Measurements from ENCODE around the gene BDH2. TPM values are rescaled to one million over a fixed set of nuclear protein-coding genes. Genes with fewer than 3 reads are reported as not detected.

The BDH2 gene
- total RNA-seq, 1 experiment from 2014 or later: 40.2 TPM

GRCh38 chr4:103050736-103051436 is 48.7 kb downstream of the BDH2 start:
- Histone ChIP-seq H3T11ph (ENCODE audit: low read length) (no peak overlapping the region), H3K9me3 (ENCODE audit: control insufficient read depth, low read depth, low read length) (no peaks in the 10 kb centered on the region), H3K27me3 (ENCODE audit: insufficient read depth, low read length) (no peaks in the 10 kb centered on the region), H4K20me1 (ENCODE audit: control insufficient read depth, insufficient read depth, insufficient read length) (no peaks in the 10 kb centered on the region), H4K91ac (ENCODE audit: insufficient read length, low read depth, low read length) (no peak overlapping the region), H3K23ac (ENCODE audit: insufficient read length, low read depth, low read length) (no peak overlapping the region), H4K5ac (ENCODE audit: insufficient read length, low read depth, low read length) (no peak overlapping the region), H3K9ac (ENCODE audit: extremely low read depth, insufficient read length, low read length) (no peak overlapping the region), H2BK15ac (ENCODE audit: low read depth, low read length) (no peak overlapping the region), H3K27ac (ENCODE audit: insufficient read length, low read depth, low read length) (no peak overlapping the region), H2BK12ac (ENCODE audit: insufficient read length, low read depth, low read length) (no peak overlapping the region), H2AK5ac (ENCODE audit: insufficient read length, low read length) (no peak overlapping the region), H4K8ac (replicated peaks; ENCODE audit: insufficient read length, low read depth, low read length) (no peak overlapping the region), H3K79me1 (ENCODE audit: insufficient read depth, low read depth, low read length, poor library complexity, severe bottlenecking) (no peaks in the 10 kb centered on the region), H3K56ac (ENCODE audit: insufficient read length, low read depth, low read length) (no peak overlapping the region), H2BK20ac (ENCODE audit: low read depth, low read length, poor library complexity, severe bottlenecking) (no peak overlapping the region), H3K23me2 (ENCODE audit: insufficient read length, low read depth, low read length, poor library complexity, severe bottlenecking) (no peaks in the 10 kb centered on the region), H3K4me2 (ENCODE audit: insufficient read depth, insufficient read length, low read length) (no peak overlapping the region), H2BK120ac (ENCODE audit: low read depth, low read length, poor library complexity, severe bottlenecking) (no peak overlapping the region), H3K4ac (ENCODE audit: low read depth, low read length) (no peak overlapping the region), H3K79me2 (ENCODE audit: insufficient read depth, low read length) (no peaks in the 10 kb centered on the region), H2BK5ac (ENCODE audit: insufficient read length, low read length) (no peak overlapping the region), H3K4me1 (ENCODE audit: insufficient read depth, low read length) (no peaks in the 10 kb centered on the region), H2AFZ (ENCODE audit: low read length) (no peak overlapping the region), H3K18ac (ENCODE audit: insufficient read length, low read depth, low read length) (no peak overlapping the region), H3K14ac (ENCODE audit: insufficient read depth, low read length) (no peak overlapping the region)
- WGBS (ENCODE audit: extremely low coverage, insufficient read length, low lambda C conversion rate): no CpG with 5 or more reads among the region's 2 CpGs
- H3K9me3 Mint-ChIP-seq: no peaks in the 10 kb centered on the region; a peak in 1 of 5 replicates
- no peak for TF ChIP-seq CTCF (conservative IDR thresholded peaks at IDR 0.05)
- no peak for DNase-seq
- H3K36me3 Mint-ChIP-seq (ENCODE audit: insufficient read depth in 1 of 3, low read depth in 3 of 3): no peaks in the 10 kb centered on the region; a peak in 1 of 7 replicates
- no peaks in the 10 kb centered on the region for H3K27me3 Mint-ChIP-seq (ENCODE audit: low read depth)
- 0 out of 7 replicates have a peak overlapping the region, but pooled peaks of 1 of the 3 experiments have one; percentile 1 for H3K27ac Mint-ChIP-seq
- no peak overlapping the region for H3K4me3 Mint-ChIP-seq
- peaks cover 2 to 5% of the 10 kb centered on the region in 2 experiments for H3K4me1 Mint-ChIP-seq

Data from H9 (cell line).